BE2C (cell line): ENCODE measurements around the gene XNDC1N.

Experiments used
- DNase-seq: peaks from one replicate; pipeline ENCODE4 v3.0.0-alpha.2; 2020
- H3K27me3 ChIP-seq: fragments of 250-450 bp; sonication (Bioruptor Pico); 2 replicates; pipeline ENCODE4 v1.5.1; 2020; ENCODE audit warnings: mild to moderate bottlenecking
- H3K36me3 ChIP-seq: fragments of 250-450 bp; sonication (Bioruptor Pico); 2 replicates; pipeline ENCODE4 v1.5.1; 2020; ENCODE audit warnings: mild to moderate bottlenecking
- H3K4me1 ChIP-seq: fragments of 250-450 bp; sonication (Bioruptor Pico); 2 replicates; pipeline ENCODE4 v1.5.1; 2020
- H3K4me3 ChIP-seq: 2 replicates; pipeline ENCODE4 v1.5.1; 2011; ENCODE audit warnings: low read depth, low read length
- H3K9me3 ChIP-seq: fragments of 250-450 bp; sonication (Bioruptor Pico); 2 replicates; pipeline ENCODE4 v1.5.1; 2020
- TF ChIP-seq, protein P1 (sequence below): IDR thresholded peaks from 2 replicates; pipeline ENCODE4 v1.5.1; 2012; ENCODE audit warnings: mild to moderate bottlenecking, low read depth, low read length

Gene XNDC1N

DNA sequence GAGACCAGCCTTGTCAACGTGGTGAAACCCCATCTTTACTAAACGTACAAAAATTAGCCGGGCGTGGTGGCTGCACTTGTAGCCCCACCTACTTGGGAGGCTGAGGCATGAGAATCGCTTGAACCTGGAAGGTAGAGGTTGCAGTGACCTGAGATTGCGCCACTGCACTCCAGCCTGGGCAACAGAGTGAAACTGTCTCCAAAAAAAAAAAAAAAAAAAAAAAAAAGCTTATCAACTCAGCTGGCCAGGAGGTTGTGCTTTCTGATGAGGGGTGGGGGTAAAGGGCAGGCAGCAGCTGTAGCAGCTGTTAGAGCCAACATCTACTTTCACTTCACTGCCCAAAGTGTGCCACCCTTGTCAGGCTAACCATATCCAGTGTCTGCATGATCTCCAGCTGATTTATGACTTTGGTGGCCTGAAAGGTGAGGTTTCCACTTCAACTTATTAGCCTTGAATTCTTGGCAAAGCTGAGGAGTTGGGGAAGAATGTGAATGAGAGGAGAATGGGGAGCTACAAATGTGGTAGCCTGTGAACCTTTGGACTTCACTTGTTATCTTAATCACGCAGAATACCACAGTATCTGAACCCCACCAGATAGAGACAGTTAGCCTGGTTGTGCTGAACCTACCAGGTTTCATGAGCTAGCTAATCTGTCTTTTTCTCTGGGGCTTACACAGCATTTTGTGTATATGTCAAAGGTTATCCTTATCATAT, 20.1 kb upstream of the XNDC1N start:
- no peak for DNase-seq
- no peaks in the 10 kb centered on the region for H3K9me3 ChIP-seq
- H3K4me1 ChIP-seq = no peaks in the 10 kb centered on the region
- no peak overlapping the region for H3K4me3 ChIP-seq
- no peaks in the 10 kb centered on the region for H3K36me3 ChIP-seq
- TF ChIP-seq, protein P1, sequence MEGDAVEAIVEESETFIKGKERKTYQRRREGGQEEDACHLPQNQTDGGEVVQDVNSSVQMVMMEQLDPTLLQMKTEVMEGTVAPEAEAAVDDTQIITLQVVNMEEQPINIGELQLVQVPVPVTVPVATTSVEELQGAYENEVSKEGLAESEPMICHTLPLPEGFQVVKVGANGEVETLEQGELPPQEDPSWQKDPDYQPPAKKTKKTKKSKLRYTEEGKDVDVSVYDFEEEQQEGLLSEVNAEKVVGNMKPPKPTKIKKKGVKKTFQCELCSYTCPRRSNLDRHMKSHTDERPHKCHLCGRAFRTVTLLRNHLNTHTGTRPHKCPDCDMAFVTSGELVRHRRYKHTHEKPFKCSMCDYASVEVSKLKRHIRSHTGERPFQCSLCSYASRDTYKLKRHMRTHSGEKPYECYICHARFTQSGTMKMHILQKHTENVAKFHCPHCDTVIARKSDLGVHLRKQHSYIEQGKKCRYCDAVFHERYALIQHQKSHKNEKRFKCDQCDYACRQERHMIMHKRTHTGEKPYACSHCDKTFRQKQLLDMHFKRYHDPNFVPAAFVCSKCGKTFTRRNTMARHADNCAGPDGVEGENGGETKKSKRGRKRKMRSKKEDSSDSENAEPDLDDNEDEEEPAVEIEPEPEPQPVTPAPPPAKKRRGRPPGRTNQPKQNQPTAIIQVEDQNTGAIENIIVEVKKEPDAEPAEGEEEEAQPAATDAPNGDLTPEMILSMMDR = no peak
- no peaks in the 10 kb centered on the region for H3K27me3 ChIP-seq

DNA sequence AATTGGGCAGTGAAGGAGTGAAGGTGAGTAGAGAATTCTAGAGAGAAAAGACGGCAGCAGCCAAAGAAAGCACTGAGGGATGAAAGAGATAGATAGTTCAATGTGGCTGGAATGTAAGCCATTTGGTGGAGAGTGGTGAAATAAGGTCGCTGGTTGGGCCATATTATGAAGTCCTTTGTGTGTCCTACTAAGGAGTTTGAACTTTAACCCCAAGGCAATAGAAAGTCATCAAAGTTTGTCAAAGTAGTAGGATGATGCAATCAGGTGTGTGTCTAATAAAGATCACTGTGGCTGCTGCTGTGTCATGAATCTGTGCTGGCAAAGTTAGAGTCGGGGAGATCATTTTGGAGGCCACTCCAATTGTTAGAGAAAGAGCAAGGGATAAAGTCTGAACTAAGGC, 19.1 kb upstream of the XNDC1N start:
- Histone ChIP-seq H3K9me3 (no peaks in the 10 kb centered on the region), H3K4me1 (no peaks in the 10 kb centered on the region), H3K4me3 (no peak overlapping the region), H3K27me3 (no peaks in the 10 kb centered on the region), H3K36me3 (no peaks in the 10 kb centered on the region)
- DNase-seq = no peak
- TF ChIP-seq, protein P1 = no peak

DNA sequence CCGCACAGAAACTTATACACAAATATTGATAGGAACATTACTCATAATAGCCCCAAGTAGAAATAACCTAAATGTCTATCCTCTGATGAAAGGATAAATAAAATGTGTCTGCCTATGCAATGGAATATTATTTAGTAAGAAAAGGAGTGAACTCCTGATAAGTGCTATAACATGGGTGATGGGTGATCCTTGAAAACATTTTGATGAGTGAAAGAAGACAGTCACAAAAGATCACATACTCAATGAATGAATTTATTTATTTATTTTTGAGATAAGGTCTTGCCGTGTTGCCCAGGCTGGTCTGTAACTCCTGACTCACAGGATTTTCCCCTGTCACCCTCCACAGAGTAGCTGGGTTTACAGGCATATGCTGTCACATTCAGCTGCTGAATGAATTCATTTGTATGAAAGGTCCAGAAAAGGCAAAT, 17.8 kb upstream of the XNDC1N start:
- DNase-seq = peak; percentile 16
- H3K4me1 ChIP-seq = no peaks in the 10 kb centered on the region
- no peak overlapping the region for H3K4me3 ChIP-seq
- H3K27me3 ChIP-seq = no peaks in the 10 kb centered on the region
- no peaks in the 10 kb centered on the region for H3K9me3 ChIP-seq
- TF ChIP-seq, protein P1 = no peak
- no peaks in the 10 kb centered on the region for H3K36me3 ChIP-seq

DNA sequence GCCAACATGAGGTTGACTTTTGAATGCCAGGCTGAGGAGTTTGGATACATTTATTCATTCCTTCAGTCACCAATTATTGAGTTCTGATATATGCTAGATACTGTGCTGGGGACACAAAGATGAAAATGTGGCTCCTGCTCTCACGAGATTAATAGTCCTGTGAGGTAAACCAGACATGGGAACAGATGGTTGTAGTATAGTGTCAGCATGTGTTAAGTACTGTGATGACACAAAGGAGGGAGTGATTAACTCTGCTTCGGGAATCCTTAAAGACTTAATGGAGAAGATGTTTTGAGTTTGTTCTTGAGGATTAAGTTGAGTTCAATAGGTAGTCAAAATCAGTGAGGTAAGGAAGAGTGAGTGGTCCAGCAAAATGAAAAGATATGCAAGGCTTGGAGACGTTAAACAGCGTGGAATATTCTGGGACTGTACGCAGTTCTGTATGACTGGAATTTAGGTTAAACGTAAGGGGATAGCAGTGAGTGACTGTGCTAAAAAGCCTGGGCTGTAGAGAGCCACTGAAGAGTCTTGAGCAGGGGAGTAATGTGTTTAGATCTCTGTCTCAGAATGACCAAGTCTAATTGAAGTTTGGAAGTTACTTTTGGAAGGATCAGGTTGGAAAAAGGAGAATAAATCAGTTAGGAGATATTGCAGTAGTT, 12.3 kb upstream of the XNDC1N start:
- peaks cover 8% of the 10 kb centered on the region for H3K4me1 ChIP-seq
- H3K4me3 ChIP-seq = no peak overlapping the region
- no peak for DNase-seq
- H3K27me3 ChIP-seq = no peaks in the 10 kb centered on the region
- TF ChIP-seq, protein P1 = no peak
- H3K9me3 ChIP-seq = no peaks in the 10 kb centered on the region
- no peaks in the 10 kb centered on the region; the same call in 1 of the 2 replicates for H3K36me3 ChIP-seq

DNA sequence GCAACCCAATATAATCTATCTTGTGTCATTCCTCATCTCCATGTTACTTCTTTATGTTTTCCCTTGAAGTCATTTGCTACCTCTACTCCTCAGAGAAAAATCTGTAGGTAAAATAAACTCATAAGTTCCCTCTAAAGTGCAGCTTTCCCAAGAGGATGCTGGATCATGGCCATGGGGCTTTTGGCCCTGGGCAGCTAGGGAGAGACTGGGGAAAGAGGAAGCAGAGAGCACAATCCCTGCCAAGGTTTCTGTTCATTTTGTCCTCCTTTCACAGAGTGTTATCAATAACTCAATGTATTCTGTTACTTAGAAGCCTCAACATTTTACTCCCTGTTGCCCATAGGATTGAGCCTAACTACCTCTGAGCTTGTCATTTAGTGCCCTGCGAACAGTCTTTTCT, 9.4 kb upstream of the XNDC1N start:
- no peak overlapping the region for H3K4me3 ChIP-seq
- TF ChIP-seq, protein P1 = no peak
- DNase-seq = no peak
- H3K4me1 ChIP-seq = peaks cover 8% of the 10 kb centered on the region
- H3K9me3 ChIP-seq = no peaks in the 10 kb centered on the region
- peaks cover 4% of the 10 kb centered on the region; the same call in 1 of the 2 replicates for H3K36me3 ChIP-seq
- no peaks in the 10 kb centered on the region for H3K27me3 ChIP-seq

DNA sequence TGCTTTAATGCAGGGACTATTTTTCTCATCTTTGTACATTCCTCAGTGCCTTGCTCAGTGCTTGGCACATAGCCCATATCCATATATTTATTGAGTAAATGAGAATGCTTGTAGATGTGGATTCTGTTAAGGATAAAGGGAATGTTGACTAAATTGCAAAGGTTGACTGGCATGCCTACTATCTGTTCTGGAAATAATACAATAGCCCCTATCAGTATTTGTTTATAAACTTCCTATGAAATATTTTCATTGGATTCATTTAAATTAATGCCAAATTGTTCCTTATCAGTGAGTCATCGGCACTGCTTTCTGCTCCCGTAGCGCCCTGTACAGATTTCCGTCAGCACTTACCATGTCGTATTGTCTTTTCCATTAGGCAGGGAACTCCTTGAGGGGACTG, 8.4 kb upstream of the XNDC1N start:
- Histone ChIP-seq H3K9me3 (no peaks in the 10 kb centered on the region), H3K4me3 (no peak overlapping the region), H3K36me3 (peaks cover 4% of the 10 kb centered on the region; the same call in 1 of the 2 replicates), H3K4me1 (peaks cover 8% of the 10 kb centered on the region), H3K27me3 (no peaks in the 10 kb centered on the region)
- TF ChIP-seq, protein P1 = no peak
- no peak for DNase-seq
